ENCODE measurements around the gene CARTPT.

GRCh38 chr5:71703941-71704340 lies 15.1 kb upstream of the CARTPT start:
- TF ChIP-seq E2F1 (CRISPR knock-in tag; IDR thresholded peaks at IDR 0.05) (no peak), AFF4 (CRISPR knock-in tag; IDR thresholded peaks at IDR 0.05; ENCODE audit: borderline replicate concordance) (no peak), TEAD4 (CRISPR knock-in tag; IDR thresholded peaks at IDR 0.05) (no peak), CTCF (IDR thresholded peaks at IDR 0.05) (no peak), FOXP4 (CRISPR knock-in tag; IDR thresholded peaks at IDR 0.05) (no peak), TP53 (CRISPR knock-in tag; IDR thresholded peaks at IDR 0.05) (no peak), RELA (CRISPR knock-in tag; IDR thresholded peaks at IDR 0.05; ENCODE audit: borderline replicate concordance) (no peak), ZNF219 (CRISPR knock-in tag; IDR thresholded peaks at IDR 0.05; ENCODE audit: borderline replicate concordance) (no peak), NR2C2 (CRISPR knock-in tag; IDR thresholded peaks at IDR 0.05) (no peak), ZBTB43 (CRISPR knock-in tag; IDR thresholded peaks at IDR 0.05) (no peak), ZNF671 (CRISPR knock-in tag; IDR thresholded peaks at IDR 0.05) (no peak), NFYB (CRISPR knock-in tag; conservative IDR thresholded peaks at IDR 0.05; ENCODE audit: low read depth) (no peak), ATF2 (CRISPR knock-in tag; IDR thresholded peaks at IDR 0.05; ENCODE audit: borderline replicate concordance, low read depth) (no peak), ZNF512 (CRISPR knock-in tag; IDR thresholded peaks at IDR 0.05; ENCODE audit: borderline replicate concordance) (no peak)

Measured in WTC11 (cell line).